Common myeloid progenitor, CD34-positive (primary cell): ENCODE results near the gene PTBP1.

Experiments used
- CTCF ChIA-PET: fragments of 350-600 bp; sonication (Branson Sonifier 250); formaldehyde crosslinking; loops from one replicate; lab custom pipeline; 2021; ENCODE audit warnings: antibody characterized with exemption; lab: Charles Lee
- POLR2A ChIA-PET: fragments of 350-600 bp; sonication (Branson Sonifier 250); formaldehyde crosslinking; loops from one replicate; lab custom pipeline; 2021; ENCODE audit warnings: antibody characterized with exemption; lab: Charles Lee
- DNase-seq, 3 donors: peaks; one replicate each; pipeline versions ENCODE4 v3.0.0 to v3.0.0-alpha.2; 2013
- H3K27ac ChIP-seq, 2 experiments: 1 replicate in 1 of 2; 2 replicates in 1 of 2; pipeline ENCODE4 v1.7.0; 2013; ENCODE audit warnings: inconsistent platforms in 2 of 2, low read length in 2 of 2, mild to moderate bottlenecking in 2 of 2, low read depth in 1 of 2, moderate library complexity in 1 of 2; ENCODE audit not compliant: severe bottlenecking in 2 of 2, insufficient read depth in 1 of 2, poor library complexity in 1 of 2
- H3K27me3 ChIP-seq, 5 experiments: replicated peaks in 2 of 5; 1 replicate in 3 of 5; 2 replicates in 2 of 5; pipeline versions ENCODE4 v1.6.1 to v1.7.0; 2013; ENCODE audit warnings: low read length in 4 of 5, mild to moderate bottlenecking in 2 of 5, moderate library complexity in 2 of 5, inconsistent platforms in 1 of 5; ENCODE audit not compliant: insufficient read depth in 5 of 5, control insufficient read depth in 4 of 5
- H3K36me3 ChIP-seq, 4 experiments: 1 replicate in 2 of 4; 2 replicates in 2 of 4; pipeline versions ENCODE4 v1.6.1 to v1.7.0; 2013; ENCODE audit warnings: low read length in 3 of 4, control low read depth in 1 of 4, mild to moderate bottlenecking in 1 of 4; ENCODE audit not compliant: control insufficient read depth in 4 of 4, insufficient read depth in 4 of 4
- H3K4me1 ChIP-seq, 4 experiments: 1 replicate in 3 of 4; 2 replicates in 1 of 4; pipeline versions ENCODE4 v1.6.1 to v1.7.1; 2013; ENCODE audit warnings: low read length in 3 of 4, mild to moderate bottlenecking in 3 of 4, control low read depth in 1 of 4, inconsistent platforms in 1 of 4, moderate library complexity in 1 of 4; ENCODE audit not compliant: control insufficient read depth in 4 of 4, insufficient read depth in 4 of 4; ENCODE audit errors: control extremely low read depth in 1 of 4
- H3K4me3 ChIP-seq, 7 experiments: 1 replicate in 4 of 7; 2 replicates in 3 of 7; pipeline versions ENCODE4 v1.5.1 to v1.7.0; 2013; ENCODE audit warnings: mild to moderate bottlenecking in 7 of 7, low read length in 6 of 7, moderate library complexity in 6 of 7, inconsistent platforms in 2 of 7, low read depth in 2 of 7, control low read depth in 1 of 7; ENCODE audit not compliant: insufficient read depth in 4 of 7, control insufficient read depth in 1 of 7; ENCODE audit errors: extremely low read depth in 1 of 7
- H3K9me3 ChIP-seq, 5 experiments: 1 replicate in 4 of 5; 2 replicates in 1 of 5; pipeline versions ENCODE4 v1.6.1 to v1.7.1; 2013; ENCODE audit warnings: low read length in 4 of 5, mild to moderate bottlenecking in 2 of 5, inconsistent platforms in 1 of 5, low read depth in 1 of 5, moderate library complexity in 1 of 5; ENCODE audit not compliant: control insufficient read depth in 4 of 5, insufficient read depth in 2 of 5; ENCODE audit errors: control extremely low read depth in 1 of 5
- WGBS: methylation state at CpG from one replicate; pipeline ENCODE4 v1.1.5; 2013; ENCODE audit not compliant: insufficient coverage; 5-methylcytosine and 5-hydroxymethylcytosine counted together

The PTBP1 gene

GRCh38 chr19:823565-824121 is 26.4 kb downstream of the PTBP1 start:
- H3K9me3 ChIP-seq: no peaks in the 10 kb centered on the region
- peak overlapping the region in 1 of 2 experiments; percentile 69 for H3K27ac ChIP-seq
- no peak for DNase-seq
- POLR2A ChIA-PET: no interaction called here
- peaks cover 0 to 7% (median 6%) of the 10 kb centered on the region in 4 experiments for H3K4me1 ChIP-seq
- no peak overlapping the region for H3K4me3 ChIP-seq
- peaks cover 0 to 39% (median 6%) of the 10 kb centered on the region in 5 experiments for H3K27me3 ChIP-seq
- no peaks in the 10 kb centered on the region for H3K36me3 ChIP-seq
- 66% methylated on average over 11 of the region's 12 CpGs for WGBS
- CTCF ChIA-PET: no interaction called here

GRCh38 chr19:824885-825284 is 27.6 kb downstream of the PTBP1 start:
- POLR2A ChIA-PET: no interaction called here
- DNase-seq: no peak
- whole genome bisulfite sequencing: 71% methylated on average over 7 of the region's 15 CpGs
- Histone ChIP-seq H3K4me3 (no peak overlapping the region), H3K36me3 (no peaks in the 10 kb centered on the region), H3K4me1 (peaks cover 0 to 7% (median 6%) of the 10 kb centered on the region in 4 experiments), H3K27me3 (peaks cover 0 to 39% (median 6%) of the 10 kb centered on the region in 5 experiments), H3K9me3 (no peaks in the 10 kb centered on the region), H3K27ac (no peak overlapping the region)
- CTCF ChIA-PET: no interaction called here

GRCh38 chr19:825897-826644 is 28.8 kb downstream of the PTBP1 start:
- DNase-seq: no peak
- Histone ChIP-seq H3K36me3 (no peaks in the 10 kb centered on the region), H3K9me3 (no peaks in the 10 kb centered on the region), H3K27me3 (peaks cover 0 to 31% (median 3%) of the 10 kb centered on the region in 5 experiments), H3K4me1 (peaks cover 0 to 7% (median 6%) of the 10 kb centered on the region in 4 experiments), H3K4me3 (no peak overlapping the region), H3K27ac (no peak overlapping the region)
- ChIA-PET POLR2A (interaction anchor here (0.6 kb wide), 1 partner anchor 72 kb away, joined by 4 read pairs; no protein-coding TSS in a partner anchor), CTCF (interaction anchor here (0.6 to 1.0 kb wide), 2 partner anchors 14 to 180 kb away, joined by 3 to 4 read pairs; no protein-coding TSS in a partner anchor)
- WGBS: 93% methylated on average over 8 of the region's 19 CpGs

GRCh38 chr19:827314-827709 is 30.1 kb downstream of the PTBP1 start:
- Histone ChIP-seq H3K36me3 (no peaks in the 10 kb centered on the region), H3K27ac (no peak overlapping the region), H3K9me3 (no peaks in the 10 kb centered on the region), H3K27me3 (peaks cover 0 to 23% (median 3%) of the 10 kb centered on the region in 5 experiments), H3K4me1 (peaks cover 0 to 7% (median 5%) of the 10 kb centered on the region in 4 experiments), H3K4me3 (no peak overlapping the region)
- 97% methylated on average over 5 of the region's 11 CpGs for WGBS
- ChIA-PET POLR2A (no interaction called here), CTCF (interaction anchor here (0.8 to 1.0 kb wide), 2 partner anchors 12 to 24 kb away, joined by 3 read pairs; no protein-coding TSS in a partner anchor)
- DNase-seq: no peak

- Histone ChIP-seq H3K27me3 (peaks cover 0 to 18% (median 3%) of the 10 kb centered on the region in 5 experiments), H3K4me3 (no peak within 1 kb of the TSS), H3K27ac (no peak within 1 kb of the TSS), H3K36me3 (no peaks in the 10 kb centered on the region), H3K4me1 (peaks cover 0 to 7% (median 5%) of the 10 kb centered on the region in 4 experiments), H3K9me3 (no peaks in the 10 kb centered on the region)
- WGBS: 79% methylated on average over 30 of the region's 33 CpGs
- POLR2A ChIA-PET: no interaction called here
- CTCF ChIA-PET: no interaction called here
- no peak for DNase-seq
Measured at GRCh38 chr19:827710-828321, 30.6 kb downstream of the PTBP1 start, which contains the start of gene AZU1. Gene AZU1, plus strand, starts transcription at chr19:827837. Its CDS starts 10 bp downstream, at chr19:827847.

GRCh38 chr19:829129-829758 is 32.0 kb downstream of the PTBP1 start:
- Histone ChIP-seq H3K9me3 (no peaks in the 10 kb centered on the region), H3K27ac (no peak overlapping the region), H3K4me1 (peaks cover 0 to 3% (median 0%) of the 10 kb centered on the region in 4 experiments), H3K4me3 (no peak overlapping the region), H3K36me3 (no peaks in the 10 kb centered on the region), H3K27me3 (peaks cover 0 to 9% (median 0%) of the 10 kb centered on the region in 5 experiments)
- 90% methylated on average over 11 of the region's 18 CpGs for WGBS
- no peak for DNase-seq
- ChIA-PET CTCF (no interaction called here), POLR2A (no interaction called here)
